ENCODE measurements around the gene ATP9A. TPM values are rescaled to one million over a fixed set of nuclear protein-coding genes. Genes with fewer than 3 reads are reported as not detected.

The ATP9A gene
- total RNA-seq, 4 donors from 2014 or later = 52.5 to 72.8 (median 61.7) TPM

- no peak for DNase-seq
- intact Hi-C loops (cut with DNase I) = no loop called here
Measured at GRCh38 chr20:51710361-51710894, 57.8 kb downstream of the ATP9A start.

GRCh38 chr20:51705400-51705799 is 62.8 kb downstream of the ATP9A start:
- no peaks in the 10 kb centered on the region for H3K9me3 ChIP-seq
- intact Hi-C loops (cut with DNase I) = no loop called here
- TF ChIP-seq CTCF (IDR thresholded peaks at IDR 0.05) = no peak
- no peak for TF ChIP-seq POLR2A (IDR thresholded peaks at IDR 0.05)
- H3K36me3 ChIP-seq = no peaks in the 10 kb centered on the region
- peaks cover 5 to 8% of the 10 kb centered on the region in 2 donors for H3K4me1 ChIP-seq
- 65 to 67% methylated on average over 4 of the region's 4 CpGs for whole genome bisulfite sequencing, 2 donors
- no peak for DNase-seq
- H3K4me3 ChIP-seq (replicated peaks in 1 of 3) = no peak overlapping the region
- no peak overlapping the region for H3K27ac ChIP-seq
- H3K27me3 ChIP-seq = no peaks in the 10 kb centered on the region

More at GRCh38 chr20:51710361-51710894, 57.8 kb downstream of the ATP9A start:
- Histone ChIP-seq H3K27ac (no peak overlapping the region), H3K36me3 (peaks cover 0 to 5% of the 10 kb centered on the region in 2 donors), H3K4me1 (peaks cover 3 to 10% of the 10 kb centered on the region in 2 donors), H3K9me3 (no peaks in the 10 kb centered on the region), H3K4me3 (replicated peaks in 1 of 3) (no peak overlapping the region), H3K27me3 (no peaks in the 10 kb centered on the region)
- TF ChIP-seq CTCF (IDR thresholded peaks at IDR 0.05) (no peak), POLR2A (IDR thresholded peaks at IDR 0.05) (no peak)
- 50 to 59% methylated on average over 10 of the region's 10 CpGs for WGBS, 2 donors

- Histone ChIP-seq H3K36me3 (no peaks in the 10 kb centered on the region), H3K4me3 (replicated peaks in 1 of 3) (no peak overlapping the region), H3K27me3 (no peaks in the 10 kb centered on the region), H3K9me3 (no peaks in the 10 kb centered on the region), H3K4me1 (peaks cover 5 to 8% of the 10 kb centered on the region in 2 donors), H3K27ac (peak overlapping the region in 1 of 3 donors; percentile 20)
- TF ChIP-seq POLR2A (IDR thresholded peaks at IDR 0.05) = no peak
- TF ChIP-seq CTCF (IDR thresholded peaks at IDR 0.05) = no peak
- 67 to 70% methylated on average over 8 of the region's 8 CpGs for WGBS, 2 donors
- intact Hi-C loops (cut with DNase I) = no loop called here
- DNase-seq = no peak
Measured at GRCh38 chr20:51703400-51704287, 64.5 kb downstream of the ATP9A start.

- Histone ChIP-seq H3K27ac (no peak overlapping the region), H3K4me3 (replicated peaks in 1 of 3) (no peak overlapping the region), H3K4me1 (peaks cover 6 to 8% of the 10 kb centered on the region in 2 donors), H3K36me3 (no peaks in the 10 kb centered on the region), H3K9me3 (no peaks in the 10 kb centered on the region), H3K27me3 (no peaks in the 10 kb centered on the region)
- intact Hi-C loops (cut with DNase I) = no loop called here
- TF ChIP-seq POLR2A (IDR thresholded peaks at IDR 0.05) = no peak
- TF ChIP-seq CTCF (IDR thresholded peaks at IDR 0.05) = no peak
- no peak for DNase-seq
- WGBS, 2 donors = 79 to 89% methylated on average over 3 of the region's 3 CpGs
Measured at GRCh38 chr20:51702556-51702955, 65.6 kb downstream of the ATP9A start.

- TF ChIP-seq POLR2A (IDR thresholded peaks at IDR 0.05) (no peak), CTCF (IDR thresholded peaks at IDR 0.05) (peak; percentile 36 to 77 (median 68))
- no peak overlapping the region for H3K27ac ChIP-seq
- H3K9me3 ChIP-seq = no peaks in the 10 kb centered on the region
- H3K4me3 ChIP-seq (replicated peaks in 1 of 3) = no peak overlapping the region
- no peaks in the 10 kb centered on the region for H3K27me3 ChIP-seq
- H3K4me1 ChIP-seq = peaks cover 21 to 26% of the 10 kb centered on the region in 2 donors
- peak; percentile 24 to 33 for DNase-seq
- intact Hi-C loops (cut with DNase I) = no loop called here
- no peaks in the 10 kb centered on the region for H3K36me3 ChIP-seq
- 53 to 54% methylated on average over 10 of the region's 10 CpGs for WGBS, 2 donors
Measured at GRCh38 chr20:51700809-51701285, 67.3 kb downstream of the ATP9A start.
